ENCODE data around the gene IPPK. TPM values are rescaled to one million over a fixed set of nuclear protein-coding genes. Genes with fewer than 3 reads are reported as not detected.

Gene IPPK
- total RNA-seq, 2 donors from 2014 or later, result 10.3 to 14.0 TPM

- no peak for DNase-seq (ENCODE audit: low spot score)
- WGBS, result 71% methylated on average over 11 of the region's 11 CpGs
- no peaks in the 10 kb centered on the region for H3K4me1 ChIP-seq (replicated peaks)
- no peaks in the 10 kb centered on the region for H3K27me3 ChIP-seq (replicated peaks; ENCODE audit: insufficient read depth)
- peak overlapping the region in 1 of 2 donors; percentile 65 for H3K27ac ChIP-seq
- H3K4me3 ChIP-seq, result no peak overlapping the region
- peak; percentile 43 for TF ChIP-seq POLR2AphosphoS5 (IDR thresholded peaks at IDR 0.05)
- TF ChIP-seq, protein P1, sequence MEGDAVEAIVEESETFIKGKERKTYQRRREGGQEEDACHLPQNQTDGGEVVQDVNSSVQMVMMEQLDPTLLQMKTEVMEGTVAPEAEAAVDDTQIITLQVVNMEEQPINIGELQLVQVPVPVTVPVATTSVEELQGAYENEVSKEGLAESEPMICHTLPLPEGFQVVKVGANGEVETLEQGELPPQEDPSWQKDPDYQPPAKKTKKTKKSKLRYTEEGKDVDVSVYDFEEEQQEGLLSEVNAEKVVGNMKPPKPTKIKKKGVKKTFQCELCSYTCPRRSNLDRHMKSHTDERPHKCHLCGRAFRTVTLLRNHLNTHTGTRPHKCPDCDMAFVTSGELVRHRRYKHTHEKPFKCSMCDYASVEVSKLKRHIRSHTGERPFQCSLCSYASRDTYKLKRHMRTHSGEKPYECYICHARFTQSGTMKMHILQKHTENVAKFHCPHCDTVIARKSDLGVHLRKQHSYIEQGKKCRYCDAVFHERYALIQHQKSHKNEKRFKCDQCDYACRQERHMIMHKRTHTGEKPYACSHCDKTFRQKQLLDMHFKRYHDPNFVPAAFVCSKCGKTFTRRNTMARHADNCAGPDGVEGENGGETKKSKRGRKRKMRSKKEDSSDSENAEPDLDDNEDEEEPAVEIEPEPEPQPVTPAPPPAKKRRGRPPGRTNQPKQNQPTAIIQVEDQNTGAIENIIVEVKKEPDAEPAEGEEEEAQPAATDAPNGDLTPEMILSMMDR (IDR thresholded peaks at IDR 0.05), result no peak
- intact Hi-C loops (cut with DNase I), result no loop called here
- no peaks in the 10 kb centered on the region for H3K36me3 ChIP-seq
- H3K9me3 ChIP-seq, result no peaks in the 10 kb centered on the region
Observed at GRCh38 chr9:92612816-92613215, 57.1 kb downstream of the IPPK start.

DNA sequence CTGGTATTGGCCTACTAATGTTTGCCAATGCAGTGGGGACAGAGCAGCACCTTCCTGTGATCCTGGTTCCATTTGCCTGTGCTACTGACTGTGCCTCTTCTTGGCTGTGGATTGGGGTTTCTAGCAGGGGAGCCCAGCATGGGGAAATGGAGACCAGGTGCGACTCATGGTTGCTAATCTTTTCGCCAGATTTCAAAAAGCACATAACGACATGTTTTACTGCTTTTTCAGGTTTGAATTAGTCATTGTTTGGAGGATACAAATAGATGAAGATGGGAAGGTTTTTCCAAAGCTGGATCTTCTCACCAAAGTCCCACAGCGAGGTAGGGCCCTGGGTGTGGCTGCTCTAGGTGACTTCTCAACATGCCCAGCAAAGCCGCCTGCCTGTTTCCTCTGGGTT, 57.6 kb downstream of the IPPK start:
- peak overlapping the region in 1 of 2 donors; percentile 65 for H3K27ac ChIP-seq
- no peaks in the 10 kb centered on the region for H3K36me3 ChIP-seq
- DNase-seq (ENCODE audit: low spot score), result no peak
- no peaks in the 10 kb centered on the region for H3K4me1 ChIP-seq (replicated peaks)
- H3K9me3 ChIP-seq, result no peaks in the 10 kb centered on the region
- no peak for TF ChIP-seq POLR2A (IDR thresholded peaks at IDR 0.05)
- no peak for TF ChIP-seq POLR2AphosphoS5 (IDR thresholded peaks at IDR 0.05)
- TF ChIP-seq, protein P1 (IDR thresholded peaks at IDR 0.05), result no peak
- 86% methylated on average over 5 of the region's 5 CpGs for WGBS
- intact Hi-C loops (cut with DNase I), result no loop called here
- H3K4me3 ChIP-seq, result no peak overlapping the region
- no peaks in the 10 kb centered on the region for H3K27me3 ChIP-seq (replicated peaks; ENCODE audit: insufficient read depth)

DNA sequence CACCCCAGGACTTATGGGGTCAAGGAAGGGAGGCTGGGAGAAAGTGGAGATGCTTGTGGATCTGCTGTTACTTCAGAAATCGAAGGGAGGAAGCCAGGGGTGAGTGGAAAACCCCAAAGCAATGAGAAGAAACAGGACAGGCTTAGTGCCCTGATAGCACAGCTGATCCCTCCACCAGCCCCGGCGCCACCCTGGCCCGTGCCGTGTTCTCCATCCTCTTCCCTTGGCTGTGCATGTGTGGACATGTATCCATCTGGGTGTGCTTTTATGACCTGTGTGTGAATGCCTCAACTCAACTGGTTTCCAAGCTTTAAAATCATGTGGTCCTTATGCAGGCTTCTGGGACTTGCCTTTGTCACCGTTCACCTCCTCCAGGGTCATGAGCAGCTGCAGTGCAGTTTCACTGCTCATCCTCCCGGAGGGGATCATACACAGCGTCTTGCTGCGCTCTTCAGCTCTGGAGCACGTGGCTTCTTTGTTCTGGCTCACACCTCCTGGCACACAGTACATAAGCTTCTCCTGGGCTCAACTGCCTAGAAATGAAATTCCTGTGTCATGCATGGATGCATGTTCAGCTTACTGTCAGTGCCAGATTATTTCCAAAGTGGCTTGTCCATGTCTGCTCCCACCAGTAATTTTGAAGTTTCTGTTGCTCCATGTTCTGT, 58.2 kb downstream of the IPPK start:
- H3K4me3 ChIP-seq, result no peak overlapping the region
- TF ChIP-seq POLR2A (IDR thresholded peaks at IDR 0.05), result no peak
- TF ChIP-seq, protein P1 (IDR thresholded peaks at IDR 0.05), result no peak
- no peak for TF ChIP-seq POLR2AphosphoS5 (IDR thresholded peaks at IDR 0.05)
- H3K27ac ChIP-seq, result peak overlapping the region; percentile 14 to 65
- intact Hi-C loops (cut with DNase I), result no loop called here
- H3K9me3 ChIP-seq, result no peaks in the 10 kb centered on the region
- no peaks in the 10 kb centered on the region for H3K36me3 ChIP-seq
- H3K27me3 ChIP-seq (replicated peaks; ENCODE audit: insufficient read depth), result no peaks in the 10 kb centered on the region
- no peaks in the 10 kb centered on the region for H3K4me1 ChIP-seq (replicated peaks)
- DNase-seq (ENCODE audit: low spot score), result no peak
- WGBS, result 46% methylated on average over 10 of the region's 10 CpGs

GRCh38 chr9:92610470-92611420, 59.2 kb downstream of the IPPK start:
- 87% methylated on average over 32 of the region's 32 CpGs for WGBS
- Histone ChIP-seq H3K27ac (peak overlapping the region; percentile 49 to 65), H3K4me3 (no peak overlapping the region), H3K9me3 (no peaks in the 10 kb centered on the region), H3K4me1 (replicated peaks) (no peaks in the 10 kb centered on the region), H3K27me3 (replicated peaks; ENCODE audit: insufficient read depth) (no peaks in the 10 kb centered on the region), H3K36me3 (no peaks in the 10 kb centered on the region)
- intact Hi-C loops (cut with DNase I), result no loop called here
- TF ChIP-seq, protein P1 (IDR thresholded peaks at IDR 0.05), result no peak
- no peak for TF ChIP-seq POLR2A (IDR thresholded peaks at IDR 0.05)
- no peak for TF ChIP-seq POLR2AphosphoS5 (IDR thresholded peaks at IDR 0.05)
- DNase-seq (ENCODE audit: low spot score), result no peak

Data from prostate gland (tissue), 2 donors.